SK-N-SH (cell line): ENCODE measurements around the gene PALM. TPM values are rescaled to one million over a fixed set of nuclear protein-coding genes. Genes with fewer than 3 reads are reported as not detected.

ENCODE experiments used
- CTCF ChIA-PET: fragments of 300-600, 350-600 bp; formaldehyde crosslinking; extraction: SDS; loops from one replicate; lab custom pipeline; 2021; lab: Yijun Ruan, JAX
- POLR2A ChIA-PET: fragments of 350-600 bp; sonication (Branson Sonifier 250); formaldehyde crosslinking; extraction: SDS; loops from one replicate; lab custom pipeline; 2020; ENCODE audit warnings: antibody characterized with exemption, inconsistent platforms; lab: Yijun Ruan, JAX
- DNase-seq: peaks from one replicate; pipeline ENCODE4 v3.0.0; 2012
- H2AFZ ChIP-seq: fragments of 200-600 bp; sonication (generic); 2 replicates; pipeline ENCODE4 v1.8.1; 2016; ENCODE audit warnings: antibody characterized with exemption, mild to moderate bottlenecking, low read depth
- H3F3A ChIP-seq: fragments of 200-600 bp; sonication (generic); replicated peaks from 2 replicates; pipeline ENCODE3; 2016; ENCODE audit warnings: antibody characterized with exemption, mild to moderate bottlenecking; ENCODE audit not compliant: insufficient read depth
- H3K27ac ChIP-seq, 2 experiments: fragments of 200-500 bp in 1 of 2; fragments of 200-600 bp in 1 of 2; sonication (Bioruptor generic) in 1 of 2; sonication (generic), shearing (Covaris generic) in 1 of 2; 2 replicates each; pipeline versions ENCODE4 v1.5.1 to v1.6.1; 2014 to 2016; ENCODE audit warnings: low read depth in 2 of 2, inconsistent platforms in 1 of 2, low read length in 1 of 2, mild to moderate bottlenecking in 1 of 2, mixed read lengths in 1 of 2
- H3K27me3 ChIP-seq: fragments of 200-600 bp; sonication (generic), shearing (Covaris generic); 2 replicates; pipeline ENCODE4 v1.6.1; 2016; ENCODE audit warnings: mixed run types; ENCODE audit not compliant: insufficient read depth
- H3K36me3 ChIP-seq, 2 experiments: fragments of 200-500 bp in 1 of 2; fragments of 200-600 bp in 1 of 2; sonication (Bioruptor generic) in 1 of 2; sonication (generic) in 1 of 2; replicated peaks in 1 of 2; 2 replicates each; pipeline versions ENCODE3 to v1.5.1; 2014 to 2016; ENCODE audit warnings: low read length in 1 of 2, mild to moderate bottlenecking in 1 of 2; ENCODE audit not compliant: insufficient read depth in 2 of 2, control insufficient read depth in 1 of 2
- H3K4me1 ChIP-seq, 2 experiments: fragments of 200-500 bp in 1 of 2; fragments of 200-600 bp in 1 of 2; sonication (Bioruptor generic) in 1 of 2; sonication (generic), shearing (Covaris generic) in 1 of 2; 2 replicates each; pipeline versions ENCODE4 v1.5.1 to v1.6.1; 2014 to 2016; ENCODE audit warnings: low read depth in 1 of 2, low read length in 1 of 2, mixed run types in 1 of 2; ENCODE audit not compliant: insufficient read depth in 2 of 2, control insufficient read depth in 1 of 2
- H3K4me2 ChIP-seq: fragments of 200-600 bp; sonication (generic), shearing (Covaris generic); 2 replicates; pipeline ENCODE4 v1.6.1; 2017; ENCODE audit warnings: mixed run types
- H3K4me3 ChIP-seq, 2 experiments: fragments of 200-500 bp in 1 of 2; fragments of 200-600 bp in 1 of 2; sonication (Bioruptor generic) in 1 of 2; sonication (generic), shearing (Covaris generic) in 1 of 2; 2 replicates each; pipeline versions ENCODE4 v1.5.1 to v1.8.1; 2014 to 2016; ENCODE audit warnings: low read depth in 2 of 2, inconsistent platforms in 1 of 2, low read length in 1 of 2, mild to moderate bottlenecking in 1 of 2, mixed read lengths in 1 of 2, moderate library complexity in 1 of 2
- H3K79me2 ChIP-seq: fragments of 200-600 bp; sonication (generic); 2 replicates; pipeline ENCODE4 v1.8.1; 2017; ENCODE audit warnings: mild to moderate bottlenecking; ENCODE audit not compliant: insufficient read depth
- H3K9ac ChIP-seq: fragments of 200-600 bp; sonication (generic); 2 replicates; pipeline ENCODE4 v1.6.1; 2017; ENCODE audit warnings: mixed run types
- H3K9me2 ChIP-seq: fragments of 200-600 bp; sonication (generic); 2 replicates; pipeline ENCODE4 v1.6.1; 2017; ENCODE audit warnings: mixed run types
- H3K9me3 ChIP-seq: fragments of 200-600 bp; sonication (generic); 2 replicates; pipeline ENCODE4 v1.6.1; 2017; ENCODE audit warnings: mixed run types, mild to moderate bottlenecking, moderate library complexity
- H4K20me1 ChIP-seq: fragments of 200-600 bp; sonication (generic); 2 replicates; pipeline ENCODE4 v1.6.1; 2017; ENCODE audit warnings: mild to moderate bottlenecking, mixed run types; ENCODE audit not compliant: insufficient read depth
- CHD2 ChIP-seq: fragments of 150-350 bp; IDR thresholded peaks from 2 replicates; pipeline ENCODE4 v1.6.1; 2018; ENCODE audit warnings: low read length; ENCODE audit not compliant: partially characterized antibody
- ELF1 ChIP-seq: IDR thresholded peaks from 2 replicates; pipeline ENCODE4 v1.4.0; 2012
- EZH2phosphoT487 ChIP-seq: fragments of 200-600 bp; sonication (generic); IDR thresholded peaks from 2 replicates; pipeline ENCODE4 v1.6.1; 2017; ENCODE audit warnings: low read depth, mixed run types, mild to moderate bottlenecking, antibody characterized with exemption, moderate library complexity, borderline replicate concordance
- FOXM1 ChIP-seq: IDR thresholded peaks from 2 replicates; pipeline ENCODE4 v1.4.0; 2012; ENCODE audit warnings: low read depth, mild to moderate bottlenecking
- GABPA ChIP-seq: IDR thresholded peaks from 2 replicates; pipeline ENCODE4 v1.4.0; 2012; ENCODE audit warnings: low read depth, mild to moderate bottlenecking
- IRF3 ChIP-seq: fragments of 150-350 bp; IDR thresholded peaks from 2 replicates; pipeline ENCODE4 v1.6.1; 2016; ENCODE audit warnings: mild to moderate bottlenecking, low read depth, low read length
- JUND ChIP-seq: IDR thresholded peaks from 2 replicates; pipeline ENCODE4 v1.4.0; 2012
- MAX ChIP-seq: IDR thresholded peaks from 2 replicates; pipeline ENCODE4 v1.4.0; 2012; ENCODE audit warnings: low read depth
- MXI1 ChIP-seq: IDR thresholded peaks from 2 replicates; pipeline ENCODE4 v1.6.1; 2012; ENCODE audit warnings: mild to moderate bottlenecking, low read depth, low read length, improper control_type of control experiment
- NFIC ChIP-seq: IDR thresholded peaks from 2 replicates; pipeline ENCODE4 v1.4.0; 2012; ENCODE audit warnings: borderline replicate concordance
- PBX3 ChIP-seq: IDR thresholded peaks from 2 replicates; pipeline ENCODE4; 2012
- POLR2AphosphoS5 ChIP-seq: IDR thresholded peaks from 2 replicates; pipeline ENCODE4 v1.6.1; 2012; ENCODE audit warnings: low read depth, low read length
- RAD21 ChIP-seq: IDR thresholded peaks from 2 replicates; pipeline ENCODE4 v1.6.1; 2012; ENCODE audit warnings: mild to moderate bottlenecking, low read length
- REST ChIP-seq: IDR thresholded peaks from 2 replicates; pipeline ENCODE4 v1.6.1; 2012; ENCODE audit warnings: mild to moderate bottlenecking, low read depth, low read length, moderate library complexity
- RFX5 ChIP-seq: IDR thresholded peaks from 2 replicates; pipeline ENCODE4 v1.6.1; 2012; ENCODE audit warnings: mild to moderate bottlenecking, improper control_type of control experiment, low read length
- RXRA ChIP-seq: IDR thresholded peaks from 2 replicates; pipeline ENCODE4 v1.4.0; 2012; ENCODE audit warnings: low read depth, mild to moderate bottlenecking, borderline replicate concordance
- SIN3A ChIP-seq: IDR thresholded peaks from 2 replicates; pipeline ENCODE4 v1.6.1; 2012; ENCODE audit warnings: low read depth, mild to moderate bottlenecking, low read length, moderate library complexity, borderline replicate concordance
- TAF1 ChIP-seq: IDR thresholded peaks from 2 replicates; pipeline ENCODE4 v1.6.1; 2012; ENCODE audit warnings: low read depth, mild to moderate bottlenecking, low read length, moderate library complexity, borderline replicate concordance
- TCF12 ChIP-seq: IDR thresholded peaks from 2 replicates; pipeline ENCODE4 v1.4.0; 2012
- TEAD4 ChIP-seq: IDR thresholded peaks from 2 replicates; pipeline ENCODE4 v1.4.0; 2012; ENCODE audit warnings: mild to moderate bottlenecking, borderline replicate concordance; ENCODE audit not compliant: insufficient read depth
- USF2 ChIP-seq: fragments of 150-350 bp; IDR thresholded peaks from 2 replicates; pipeline ENCODE4 v1.6.1; 2017; ENCODE audit warnings: antibody characterized with exemption, low read length, low read depth, borderline replicate concordance
- YY1 ChIP-seq: IDR thresholded peaks from 2 replicates; pipeline ENCODE4 v1.4.0; 2012; ENCODE audit warnings: low read depth, mild to moderate bottlenecking
- WGBS: methylation state at CpG from one replicate; pipeline ENCODE4 v1.1.6; 2017; ENCODE audit warnings: low lambda C conversion rate; 5-methylcytosine and 5-hydroxymethylcytosine counted together
- polyA plus RNA-seq, 3 experiments: library from polyadenylated mRNA; depleted of rRNA; stranded (reverse); fragments of >200 nt; gene quantifications; 2 replicates each; pipeline ENCODE4 v1.2.3, GENCODE V29; 2012
- TF ChIP-seq, protein P1 (sequence below): IDR thresholded peaks from 2 replicates; pipeline ENCODE4 v1.4.0; 2012; ENCODE audit warnings: low read depth, borderline replicate concordance

PALM gene
- polyA plus RNA-seq, 1 of the 3 experiments (the other 2 are of a cell fraction): 15.6 TPM

- peak within 1 kb of the TSS; percentile 81 to 94 for H3K27ac ChIP-seq
- WGBS: 3% methylated on average over 34 of the region's 83 CpGs
- CTCF ChIA-PET: interaction anchor here (1.2 to 1.5 kb wide), 2 partner anchors 55 to 187 kb away, joined by 3 read pairs; partner anchors contain the start of gene WDR18
- H2AFZ ChIP-seq: no peak within 1 kb of the TSS
- peak within 1 kb of the TSS; percentile 96 for H3K9ac ChIP-seq
- peaks cover 26 to 42% of the 10 kb centered on the region in 2 experiments; a peak in 3 of 4 replicates for H3K4me1 ChIP-seq
- H3K9me2 ChIP-seq: no peaks in the 10 kb centered on the region
- POLR2A ChIA-PET: interaction anchor here (0.5 to 1.6 kb wide), 2 partner anchors 54 to 476 kb away, joined by 3 read pairs; no protein-coding TSS in a partner anchor
- peak; percentile 97 for DNase-seq
- H3K27me3 ChIP-seq: no peaks in the 10 kb centered on the region
- H3K4me3 ChIP-seq: peak within 1 kb of the TSS; percentile 85 to 88
- peaks cover 10 to 11% of the 10 kb centered on the region in 2 experiments for H3K36me3 ChIP-seq
- peak within 1 kb of the TSS; percentile 95 for H3K4me2 ChIP-seq
- peaks cover 41% of the 10 kb centered on the region for H3K79me2 ChIP-seq
- H3K9me3 ChIP-seq: no peaks in the 10 kb centered on the region
- H4K20me1 ChIP-seq: peaks cover 41% of the 10 kb centered on the region
- H3F3A ChIP-seq: peaks cover 4% of the 10 kb centered on the region
- TF ChIP-seq REST (peak; percentile 56; the same call in 1 of the 2 replicates), FOXM1 (no peak), PBX3 (peak; percentile 95), MXI1 (peak; percentile 92), JUND (no peak), TEAD4 (no peak), RAD21 (no peak), POLR2AphosphoS5 (peak; percentile 94), TCF12 (0 out of 2 replicates have a peak, but pooled peaks have one; percentile 5), SIN3A (0 out of 2 replicates have a peak, but pooled peaks have one; percentile 26), TAF1 (peak; percentile 88), EZH2phosphoT487 (no peak), RFX5 (no peak), USF2 (peak; percentile 90), NFIC (peak; percentile 67; the same call in 1 of the 2 replicates), ELF1 (peak; percentile 93), YY1 (peak; percentile 100), GABPA (peak; percentile 78), MAX (peak; percentile 89), IRF3 (peak; percentile 86), CHD2 (peak; percentile 85), RXRA (no peak)
- TF ChIP-seq, protein P1, sequence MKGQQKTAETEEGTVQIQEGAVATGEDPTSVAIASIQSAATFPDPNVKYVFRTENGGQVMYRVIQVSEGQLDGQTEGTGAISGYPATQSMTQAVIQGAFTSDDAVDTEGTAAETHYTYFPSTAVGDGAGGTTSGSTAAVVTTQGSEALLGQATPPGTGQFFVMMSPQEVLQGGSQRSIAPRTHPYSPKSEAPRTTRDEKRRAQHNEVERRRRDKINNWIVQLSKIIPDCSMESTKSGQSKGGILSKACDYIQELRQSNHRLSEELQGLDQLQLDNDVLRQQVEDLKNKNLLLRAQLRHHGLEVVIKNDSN: peak; percentile 99
Observed at GRCh38 chr19:796692-797527, 88.2 kb downstream of the PALM start, which contains the start of gene PTBP1. Gene PTBP1, plus strand, starts transcription at chr19:797452. Its CDS starts 46 bp downstream, at chr19:797498.
